ENCODE results near the gene TRIM14.

TRIM14 gene

GRCh38 chr9:98066235-98066634, 52.8 kb downstream of the TRIM14 start:
- no peak for DNase-seq (ENCODE audit: extremely low spot score)
- TF ChIP-seq, protein P1, sequence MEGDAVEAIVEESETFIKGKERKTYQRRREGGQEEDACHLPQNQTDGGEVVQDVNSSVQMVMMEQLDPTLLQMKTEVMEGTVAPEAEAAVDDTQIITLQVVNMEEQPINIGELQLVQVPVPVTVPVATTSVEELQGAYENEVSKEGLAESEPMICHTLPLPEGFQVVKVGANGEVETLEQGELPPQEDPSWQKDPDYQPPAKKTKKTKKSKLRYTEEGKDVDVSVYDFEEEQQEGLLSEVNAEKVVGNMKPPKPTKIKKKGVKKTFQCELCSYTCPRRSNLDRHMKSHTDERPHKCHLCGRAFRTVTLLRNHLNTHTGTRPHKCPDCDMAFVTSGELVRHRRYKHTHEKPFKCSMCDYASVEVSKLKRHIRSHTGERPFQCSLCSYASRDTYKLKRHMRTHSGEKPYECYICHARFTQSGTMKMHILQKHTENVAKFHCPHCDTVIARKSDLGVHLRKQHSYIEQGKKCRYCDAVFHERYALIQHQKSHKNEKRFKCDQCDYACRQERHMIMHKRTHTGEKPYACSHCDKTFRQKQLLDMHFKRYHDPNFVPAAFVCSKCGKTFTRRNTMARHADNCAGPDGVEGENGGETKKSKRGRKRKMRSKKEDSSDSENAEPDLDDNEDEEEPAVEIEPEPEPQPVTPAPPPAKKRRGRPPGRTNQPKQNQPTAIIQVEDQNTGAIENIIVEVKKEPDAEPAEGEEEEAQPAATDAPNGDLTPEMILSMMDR (IDR thresholded peaks at IDR 0.05; ENCODE audit: control extremely low read depth, extremely low read depth, low read depth, missing control alignments): no peak
- ChIA-PET CTCF (interaction anchor here (3.4 kb wide), 1 partner anchor 8 kb away, joined by 22 read pairs; the partner anchor contains the start of gene NANS), POLR2A (no interaction called here)

DNA sequence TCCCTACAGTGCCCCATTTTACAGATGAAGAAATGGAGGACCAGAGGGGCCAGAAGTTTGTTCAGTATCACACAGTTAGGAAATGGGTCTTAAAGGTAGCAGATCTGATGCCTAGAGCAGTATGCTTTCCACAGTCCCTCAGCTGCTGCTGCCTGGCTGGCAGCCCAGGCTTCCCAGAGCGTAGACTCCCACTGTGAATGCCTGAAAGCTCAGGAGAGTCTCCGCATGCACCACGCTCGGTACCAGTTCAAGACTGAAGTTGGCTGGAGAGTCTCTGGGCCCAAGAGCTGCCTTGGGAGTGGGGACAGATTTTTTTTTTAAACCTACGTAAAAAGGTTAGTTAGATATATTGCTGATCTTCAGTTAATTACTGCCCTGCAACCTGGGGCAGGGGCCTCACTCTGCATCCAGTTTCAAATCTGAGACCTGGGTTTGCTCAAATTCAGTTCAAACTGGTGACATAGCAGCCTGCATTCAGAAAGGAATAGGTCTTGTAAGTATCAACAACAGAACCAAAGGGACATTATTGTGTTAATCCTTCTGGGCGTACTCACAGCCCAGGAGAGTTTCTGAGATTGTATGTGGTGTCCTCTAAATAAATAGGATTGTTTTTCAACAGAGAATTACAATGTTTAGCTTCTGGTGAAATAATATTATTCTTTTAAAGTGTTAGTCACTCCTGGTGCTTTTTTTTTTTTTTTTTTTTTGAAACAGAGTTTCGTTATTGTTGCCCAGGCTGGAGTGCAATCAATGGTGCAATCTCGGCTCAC, 54.2 kb downstream of the TRIM14 start:
- TF ChIP-seq, protein P1 (IDR thresholded peaks at IDR 0.05; ENCODE audit: control extremely low read depth, extremely low read depth, low read depth, missing control alignments): no peak
- DNase-seq (ENCODE audit: extremely low spot score): no peak
- ChIA-PET POLR2A (interaction anchor here (0.7 kb wide), 1 partner anchor 385 kb away, joined by 8 read pairs; no protein-coding TSS in a partner anchor), CTCF (interaction anchor here (2.6 kb wide), 1 partner anchor 9 kb away, joined by 13 read pairs; no protein-coding TSS in a partner anchor)

DNA sequence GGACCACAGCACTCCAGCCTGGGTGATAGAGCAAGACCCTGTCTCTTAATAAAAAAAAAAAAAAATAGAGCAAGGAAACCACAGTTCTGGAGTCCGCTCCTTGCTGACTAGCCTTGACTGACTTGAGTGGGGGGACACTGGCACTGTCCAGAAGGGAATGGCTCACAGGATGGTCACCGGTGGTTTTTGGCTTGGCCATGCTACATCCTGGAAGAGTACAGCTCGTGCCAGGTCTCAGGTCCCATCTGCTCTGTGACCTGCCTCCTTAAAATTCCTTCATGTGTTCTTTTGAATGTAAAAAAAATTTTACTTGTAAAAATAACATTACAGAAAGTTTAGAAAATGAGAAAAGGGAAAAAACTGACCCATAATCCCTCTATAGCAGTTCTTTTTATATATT, 56.9 kb downstream of the TRIM14 start:
- DNase-seq (ENCODE audit: extremely low spot score): no peak
- ChIA-PET POLR2A (no interaction called here), CTCF (interaction anchor here (1.2 kb wide), 1 partner anchor 15 kb away, joined by 3 read pairs; no protein-coding TSS in a partner anchor)
- TF ChIP-seq, protein P1 (IDR thresholded peaks at IDR 0.05; ENCODE audit: control extremely low read depth, extremely low read depth, low read depth, missing control alignments): no peak

GRCh38 chr9:98057138-98057799, 61.8 kb downstream of the TRIM14 start:
- TF ChIP-seq, protein P1 (IDR thresholded peaks at IDR 0.05; ENCODE audit: control extremely low read depth, extremely low read depth, low read depth, missing control alignments): no peak
- no peak for DNase-seq (ENCODE audit: extremely low spot score)
- ChIA-PET CTCF (interaction anchor here (1.0 to 4.9 kb wide), 11 partner anchors 10 to 135 kb away, joined by 3 to 22 read pairs (median 6); partner anchors contain the start of genes ANP32B and TRMO), POLR2A (interaction anchor here (0.6 to 2.2 kb wide), 7 partner anchors 10 to 418 kb away, joined by 4 to 19 read pairs (median 9); no protein-coding TSS in a partner anchor)

GRCh38 chr9:98056269-98057137, 62.5 kb downstream of the TRIM14 start, which contains the start of gene NANS:
Gene NANS (plus strand): TSS chr9:98056732. CDS start chr9:98056809, 77 bp downstream.
- ChIA-PET POLR2A (interaction anchor here (0.6 to 2.2 kb wide), 14 partner anchors 9 to 199 kb away, joined by 3 to 19 read pairs (median 6); partner anchors contain the start of genes ANP32B and TBC1D2), CTCF (interaction anchor here (1.0 to 4.9 kb wide), 13 partner anchors 9 to 135 kb away, joined by 3 to 22 read pairs (median 5); partner anchors contain the start of genes ANP32B and TRMO)
- DNase-seq (ENCODE audit: extremely low spot score): peak; percentile 99
- TF ChIP-seq, protein P1 (IDR thresholded peaks at IDR 0.05; ENCODE audit: control extremely low read depth, extremely low read depth, low read depth, missing control alignments): no peak
